ENCODE results near the gene POLA1.

POLA1 gene

DNA sequence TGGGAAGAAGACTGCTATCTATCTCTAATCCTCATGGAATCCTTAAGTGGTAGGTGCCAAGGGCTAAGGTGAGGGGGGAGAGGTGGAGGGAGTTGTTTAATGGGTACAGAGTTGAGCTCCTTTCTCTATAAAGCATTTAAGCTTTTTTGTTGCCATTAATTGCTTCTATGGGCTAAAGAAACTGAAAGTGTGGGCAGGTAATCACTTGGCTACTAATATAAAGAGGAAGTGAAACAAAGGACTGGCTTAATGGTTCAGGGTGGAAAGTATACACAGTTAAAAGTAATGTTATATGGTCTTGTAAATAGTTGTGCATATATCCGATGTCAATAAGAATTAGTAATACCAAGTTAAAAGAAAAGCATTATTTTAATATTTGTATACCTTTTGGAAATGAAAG is 83.9 kb downstream of the POLA1 start:
- no peak overlapping the region for H3K4me3 ChIP-seq (replicated peaks; ENCODE audit: insufficient read depth, low read length)
- DNase-seq (ENCODE audit: low read depth in 1 of 2, low spot score in 1 of 2) = no peak
- no peak overlapping the region for H3K27ac ChIP-seq (replicated peaks)
- no peaks in the 10 kb centered on the region for H3K27me3 ChIP-seq (ENCODE audit: insufficient read depth, poor library complexity, severe bottlenecking)
- TF ChIP-seq GABPA (IDR thresholded peaks at IDR 0.05; ENCODE audit: low read depth) (no peak), SPI1 (IDR thresholded peaks at IDR 0.05; ENCODE audit: borderline replicate concordance, low read depth) (peak; percentile 61; the same call in 1 of the 2 replicates)
- TF ChIP-seq, protein P1, sequence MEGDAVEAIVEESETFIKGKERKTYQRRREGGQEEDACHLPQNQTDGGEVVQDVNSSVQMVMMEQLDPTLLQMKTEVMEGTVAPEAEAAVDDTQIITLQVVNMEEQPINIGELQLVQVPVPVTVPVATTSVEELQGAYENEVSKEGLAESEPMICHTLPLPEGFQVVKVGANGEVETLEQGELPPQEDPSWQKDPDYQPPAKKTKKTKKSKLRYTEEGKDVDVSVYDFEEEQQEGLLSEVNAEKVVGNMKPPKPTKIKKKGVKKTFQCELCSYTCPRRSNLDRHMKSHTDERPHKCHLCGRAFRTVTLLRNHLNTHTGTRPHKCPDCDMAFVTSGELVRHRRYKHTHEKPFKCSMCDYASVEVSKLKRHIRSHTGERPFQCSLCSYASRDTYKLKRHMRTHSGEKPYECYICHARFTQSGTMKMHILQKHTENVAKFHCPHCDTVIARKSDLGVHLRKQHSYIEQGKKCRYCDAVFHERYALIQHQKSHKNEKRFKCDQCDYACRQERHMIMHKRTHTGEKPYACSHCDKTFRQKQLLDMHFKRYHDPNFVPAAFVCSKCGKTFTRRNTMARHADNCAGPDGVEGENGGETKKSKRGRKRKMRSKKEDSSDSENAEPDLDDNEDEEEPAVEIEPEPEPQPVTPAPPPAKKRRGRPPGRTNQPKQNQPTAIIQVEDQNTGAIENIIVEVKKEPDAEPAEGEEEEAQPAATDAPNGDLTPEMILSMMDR (IDR thresholded peaks at IDR 0.05; ENCODE audit: insufficient read depth, low read length) = no peak

DNA sequence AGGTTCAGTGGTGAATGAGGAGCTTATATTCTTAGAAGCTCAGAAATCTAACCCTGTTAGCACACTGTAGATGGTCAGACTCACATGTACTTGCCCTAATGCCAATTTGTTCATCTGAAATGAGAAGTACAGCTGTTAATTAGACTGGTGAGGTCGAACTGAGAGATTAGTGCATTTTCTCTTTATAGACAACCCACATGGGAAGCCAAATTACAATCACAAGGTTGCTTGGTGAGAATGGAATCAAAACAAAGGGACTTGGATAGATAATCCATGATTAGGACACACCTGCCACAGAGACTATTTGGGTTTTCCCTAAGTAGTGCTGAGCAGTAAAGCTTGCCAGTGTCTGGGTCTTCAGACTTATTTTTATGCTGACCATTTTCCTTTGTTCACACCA is 88.3 kb downstream of the POLA1 start:
- DNase-seq (ENCODE audit: low read depth in 1 of 2, low spot score in 1 of 2) = no peak
- Histone ChIP-seq H3K27me3 (ENCODE audit: insufficient read depth, poor library complexity, severe bottlenecking) (no peaks in the 10 kb centered on the region), H3K4me3 (replicated peaks; ENCODE audit: insufficient read depth, low read length) (no peak overlapping the region)

DNA sequence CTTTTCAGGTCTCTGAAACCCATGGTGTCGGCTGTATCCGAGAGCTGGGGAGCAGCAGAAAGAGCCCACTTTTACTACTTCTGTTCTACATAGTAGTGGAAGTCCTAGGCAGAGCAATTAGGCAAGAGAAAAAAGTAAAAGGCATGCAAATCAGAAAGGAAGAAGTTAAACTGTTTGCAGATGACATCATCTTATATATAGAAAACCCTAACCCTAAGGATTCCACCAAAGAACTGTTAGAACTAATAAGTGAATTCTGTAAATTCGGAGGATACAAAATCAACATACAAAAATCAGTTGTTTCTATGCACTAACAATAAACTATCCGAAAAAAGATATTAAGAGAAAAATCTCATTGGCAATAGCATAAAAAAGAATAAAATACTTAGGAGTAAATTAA is 95.3 kb downstream of the POLA1 start:
- Histone ChIP-seq H3K27ac (replicated peaks) (no peak overlapping the region), H3K27me3 (ENCODE audit: insufficient read depth, poor library complexity, severe bottlenecking) (no peaks in the 10 kb centered on the region)
- TF ChIP-seq, protein P2, sequence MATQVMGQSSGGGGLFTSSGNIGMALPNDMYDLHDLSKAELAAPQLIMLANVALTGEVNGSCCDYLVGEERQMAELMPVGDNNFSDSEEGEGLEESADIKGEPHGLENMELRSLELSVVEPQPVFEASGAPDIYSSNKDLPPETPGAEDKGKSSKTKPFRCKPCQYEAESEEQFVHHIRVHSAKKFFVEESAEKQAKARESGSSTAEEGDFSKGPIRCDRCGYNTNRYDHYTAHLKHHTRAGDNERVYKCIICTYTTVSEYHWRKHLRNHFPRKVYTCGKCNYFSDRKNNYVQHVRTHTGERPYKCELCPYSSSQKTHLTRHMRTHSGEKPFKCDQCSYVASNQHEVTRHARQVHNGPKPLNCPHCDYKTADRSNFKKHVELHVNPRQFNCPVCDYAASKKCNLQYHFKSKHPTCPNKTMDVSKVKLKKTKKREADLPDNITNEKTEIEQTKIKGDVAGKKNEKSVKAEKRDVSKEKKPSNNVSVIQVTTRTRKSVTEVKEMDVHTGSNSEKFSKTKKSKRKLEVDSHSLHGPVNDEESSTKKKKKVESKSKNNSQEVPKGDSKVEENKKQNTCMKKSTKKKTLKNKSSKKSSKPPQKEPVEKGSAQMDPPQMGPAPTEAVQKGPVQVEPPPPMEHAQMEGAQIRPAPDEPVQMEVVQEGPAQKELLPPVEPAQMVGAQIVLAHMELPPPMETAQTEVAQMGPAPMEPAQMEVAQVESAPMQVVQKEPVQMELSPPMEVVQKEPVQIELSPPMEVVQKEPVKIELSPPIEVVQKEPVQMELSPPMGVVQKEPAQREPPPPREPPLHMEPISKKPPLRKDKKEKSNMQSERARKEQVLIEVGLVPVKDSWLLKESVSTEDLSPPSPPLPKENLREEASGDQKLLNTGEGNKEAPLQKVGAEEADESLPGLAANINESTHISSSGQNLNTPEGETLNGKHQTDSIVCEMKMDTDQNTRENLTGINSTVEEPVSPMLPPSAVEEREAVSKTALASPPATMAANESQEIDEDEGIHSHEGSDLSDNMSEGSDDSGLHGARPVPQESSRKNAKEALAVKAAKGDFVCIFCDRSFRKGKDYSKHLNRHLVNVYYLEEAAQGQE (IDR thresholded peaks at IDR 0.05; ENCODE audit: insufficient replicate concordance, low read depth) = no peak
- no peak for TF ChIP-seq GABPA (IDR thresholded peaks at IDR 0.05; ENCODE audit: low read depth)
- TF ChIP-seq POLR2AphosphoS5 (IDR thresholded peaks at IDR 0.05; ENCODE audit: low read depth) = no peak
- TF ChIP-seq, protein P1 (IDR thresholded peaks at IDR 0.05; ENCODE audit: insufficient read depth, low read length) = no peak
- no peak for TF ChIP-seq SPI1 (IDR thresholded peaks at IDR 0.05; ENCODE audit: borderline replicate concordance, low read depth)

More for the DNA sequence above, 88.3 kb downstream of the POLA1 start:
- TF ChIP-seq SPI1 (IDR thresholded peaks at IDR 0.05; ENCODE audit: borderline replicate concordance, low read depth) = no peak
- TF ChIP-seq, protein P1 (IDR thresholded peaks at IDR 0.05; ENCODE audit: insufficient read depth, low read length) = no peak
- TF ChIP-seq, protein P2 (IDR thresholded peaks at IDR 0.05; ENCODE audit: insufficient replicate concordance, low read depth) = no peak
- no peak for TF ChIP-seq POLR2AphosphoS5 (IDR thresholded peaks at IDR 0.05; ENCODE audit: low read depth)
- TF ChIP-seq GABPA (IDR thresholded peaks at IDR 0.05; ENCODE audit: low read depth) = no peak
- no peak overlapping the region for H3K27ac ChIP-seq (replicated peaks)

DNA sequence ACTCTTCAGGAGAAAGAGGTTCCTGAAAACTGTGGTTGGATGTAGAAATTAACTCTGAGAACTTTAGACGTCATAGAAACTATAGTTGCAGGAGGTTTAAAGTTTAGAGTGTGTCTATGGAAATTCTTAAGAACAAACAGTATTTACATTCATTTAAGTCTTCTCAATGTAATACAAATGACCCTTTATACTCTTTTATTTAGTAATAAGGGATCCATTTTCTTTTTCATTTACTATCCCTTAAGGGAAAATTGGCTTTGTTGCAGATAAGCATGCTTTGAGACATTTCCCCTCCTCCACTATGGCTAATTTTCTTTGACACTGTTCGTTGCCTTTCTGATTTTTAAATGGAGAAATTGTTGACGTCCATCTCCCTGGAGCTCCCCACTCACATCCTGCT is 96.4 kb downstream of the POLA1 start:
- DNase-seq (ENCODE audit: low read depth in 1 of 2, low spot score in 1 of 2) = no peak
- TF ChIP-seq POLR2AphosphoS5 (IDR thresholded peaks at IDR 0.05; ENCODE audit: low read depth) (no peak), SPI1 (IDR thresholded peaks at IDR 0.05; ENCODE audit: borderline replicate concordance, low read depth) (no peak), GABPA (IDR thresholded peaks at IDR 0.05; ENCODE audit: low read depth) (no peak)
- TF ChIP-seq, protein P1 (IDR thresholded peaks at IDR 0.05; ENCODE audit: insufficient read depth, low read length) = no peak
- TF ChIP-seq, protein P2 (IDR thresholded peaks at IDR 0.05; ENCODE audit: insufficient replicate concordance, low read depth) = no peak
- H3K27ac ChIP-seq (replicated peaks) = no peak overlapping the region
- no peaks in the 10 kb centered on the region for H3K27me3 ChIP-seq (ENCODE audit: insufficient read depth, poor library complexity, severe bottlenecking)
- no peak overlapping the region for H3K4me3 ChIP-seq (replicated peaks; ENCODE audit: insufficient read depth, low read length)

More for the DNA sequence above, 95.3 kb downstream of the POLA1 start:
- no peak overlapping the region for H3K4me3 ChIP-seq (replicated peaks; ENCODE audit: insufficient read depth, low read length)
- no peak for DNase-seq (ENCODE audit: low read depth in 1 of 2, low spot score in 1 of 2)

Data from HL-60 (cell line).